CD4-positive, alpha-beta T cell (primary cell): ENCODE measurements around the gene DHRS4L2. TPM values are rescaled to one million over a fixed set of nuclear protein-coding genes. Genes with fewer than 3 reads are reported as not detected.
A peak's percentile ranks its signal among the peaks of the same experiment; 100 is the strongest.
"Not testable (repeated sequence)": the region's sequence is repeated elsewhere in the genome, so short reads cannot be mapped to it uniquely, and the experiment has no call there.

Source experiments
- ATAC-seq: fragments of 200-7000 bp; cut with Tn5 transposase; one replicate; pipeline ENCODE4 v1.10.0; 2022; ENCODE audit warnings: mild to moderate bottlenecking; ENCODE audit not compliant: poor library complexity
- CTCF ChIA-PET: fragments of 350-600 bp; sonication (Branson Sonifier 250); formaldehyde crosslinking; loops from one replicate; lab custom pipeline; 2021; ENCODE audit warnings: antibody characterized with exemption, inconsistent platforms; lab: Charles Lee
- POLR2A ChIA-PET: fragments of 350-600 bp; sonication (Branson Sonifier 250); formaldehyde crosslinking; loops from one replicate; lab custom pipeline; 2021; ENCODE audit warnings: antibody characterized with exemption, inconsistent platforms; lab: Charles Lee
- DNase-seq, 14 experiments: peaks; one replicate each; pipeline ENCODE4 v3.0.0-alpha.2; 2013 to 2020; ENCODE audit warnings: mixed read lengths in 2 of 14
- H3K27ac ChIP-seq, 2 donors: one replicate each; pipeline versions ENCODE4 v1.5.1 to v1.7.0; 2013; ENCODE audit warnings: low read length in 2 of 2, low read depth in 1 of 2, mild to moderate bottlenecking in 1 of 2
- H3K27me3 ChIP-seq, 2 experiments: 1 replicate in 1 of 2; 2 replicates in 1 of 2; pipeline versions ENCODE4 v1.6.1 to v1.7.0; 2013; ENCODE audit warnings: low read length in 2 of 2, control low read depth in 1 of 2, mild to moderate bottlenecking in 1 of 2, moderate library complexity in 1 of 2; ENCODE audit not compliant: insufficient read depth in 2 of 2, control insufficient read depth in 1 of 2
- H3K36me3 ChIP-seq: one replicate; pipeline ENCODE4 v1.6.1; 2013; ENCODE audit warnings: low read length, control low read depth; ENCODE audit not compliant: insufficient read depth
- H3K4me1 ChIP-seq: one replicate; pipeline ENCODE4 v1.6.1; 2013; ENCODE audit warnings: low read length, control low read depth; ENCODE audit not compliant: insufficient read depth
- H3K4me3 ChIP-seq: one replicate; pipeline ENCODE4 v1.5.1; 2013; ENCODE audit warnings: mild to moderate bottlenecking, low read length, moderate library complexity
- H3K9me3 ChIP-seq, 2 experiments: 1 replicate in 1 of 2; 2 replicates in 1 of 2; pipeline versions ENCODE4 v1.6.1 to v1.7.0; 2013; ENCODE audit warnings: low read length in 2 of 2, mild to moderate bottlenecking in 2 of 2, control low read depth in 1 of 2, moderate library complexity in 1 of 2; ENCODE audit not compliant: control insufficient read depth in 1 of 2, insufficient read depth in 1 of 2
- H3K27ac Mint-ChIP-seq: one replicate; pipeline ENCODE4 v1.8.0; 2020; ENCODE audit warnings: mixed read lengths
- H3K27me3 Mint-ChIP-seq: one replicate; pipeline ENCODE4 v1.8.0; 2021; ENCODE audit warnings: mixed read lengths
- H3K36me3 Mint-ChIP-seq: one replicate; pipeline ENCODE4 v1.8.0; 2021; ENCODE audit warnings: low read depth, mixed read lengths
- H3K4me1 Mint-ChIP-seq: one replicate; pipeline ENCODE4 v1.8.0; 2021; ENCODE audit warnings: low read depth, mixed read lengths
- H3K4me3 Mint-ChIP-seq: one replicate; pipeline ENCODE4 v1.8.0; 2020; ENCODE audit warnings: mild to moderate bottlenecking, mixed read lengths
- H3K9me3 Mint-ChIP-seq: one replicate; pipeline ENCODE4 v1.8.0; 2020; ENCODE audit warnings: mixed read lengths
- CTCF ChIP-seq: fragments of 200-600 bp; IDR thresholded peaks from one replicate; pipeline ENCODE4 v1.8.0; 2022; ENCODE audit warnings: antibody characterized with exemption, mild to moderate bottlenecking
- intact Hi-C, 2 experiments: fragments of 100-400 bp; cut with DNase I in 1 of 2; cut with micrococcal nuclease in 1 of 2; formaldehyde crosslinking; loops; one replicate each; pipeline versions ENCODE4 v1.15.1 to v1.9.0; 2023 to 2025; cut with DNase I, micrococcal nuclease
- total RNA-seq, 174 experiments: library from RNA in 2 of 174; stranded (reverse) in 2 of 174; gene quantifications; one replicate each; pipeline ENCODE4 v1.2.3 and lab custom pipeline; 2021 to 2026

DHRS4L2 gene
- total RNA-seq, 2 experiments from 2014 or later: 8.3 to 8.7 TPM

GRCh38 chr14:23977208-23977607, 11.5 kb upstream of the DHRS4L2 start:
- H3K27ac Mint-ChIP-seq, CTCF ChIA-PET, H3K4me3 Mint-ChIP-seq, H3K9me3 Mint-ChIP-seq, H3K4me3 ChIP-seq, POLR2A ChIA-PET, H3K27me3 Mint-ChIP-seq, H3K4me1 ChIP-seq, H3K36me3 Mint-ChIP-seq, H3K36me3 ChIP-seq, H3K27ac ChIP-seq, H3K27me3 ChIP-seq, H3K4me1 Mint-ChIP-seq, H3K9me3 ChIP-seq: not testable (repeated sequence)
- ATAC-seq (peak; percentile 86), DNase-seq (peak in 1 of 14 experiments; percentile 20)
- intact Hi-C loops: loop anchor here (10.0 kb wide), 2 partner anchors 118 to 318 kb away; partner anchors contain the start of genes DHRS1 (in 1 of the 2), NOP9 (in 1 of the 2) and PCK2 (in 1 of the 2)

- H3K9me3 Mint-ChIP-seq, H3K9me3 ChIP-seq, DNase-seq, H3K4me3 ChIP-seq, H3K36me3 ChIP-seq, H3K4me1 ChIP-seq, H3K4me3 Mint-ChIP-seq, H3K27me3 ChIP-seq, H3K4me1 Mint-ChIP-seq, H3K27ac ChIP-seq, H3K27me3 Mint-ChIP-seq, intact Hi-C loops, POLR2A ChIA-PET, CTCF ChIA-PET, ATAC-seq, H3K27ac Mint-ChIP-seq: not testable (repeated sequence)
- peaks cover 21% of the 10 kb centered on the region for H3K36me3 Mint-ChIP-seq
Observed at GRCh38 chr14:23981951-23982813, 6.5 kb upstream of the DHRS4L2 start.

- Histone ChIP-seq H3K9me3 (no peaks in the 10 kb centered on the region), H3K27ac (no peak overlapping the region), H3K4me3 (no peak overlapping the region), H3K36me3 (peaks cover 2% of the 10 kb centered on the region), H3K4me1 (peaks cover 15% of the 10 kb centered on the region), H3K27me3 (no peaks in the 10 kb centered on the region)
- no peak for DNase-seq
- Mint-ChIP-seq H3K4me3 (no peak overlapping the region), H3K4me1 (peaks cover 18% of the 10 kb centered on the region), H3K27me3 (no peaks in the 10 kb centered on the region), H3K9me3 (no peaks in the 10 kb centered on the region), H3K27ac (no peak overlapping the region), H3K36me3 (peaks cover 21% of the 10 kb centered on the region)
- POLR2A ChIA-PET: no interaction called here
- TF ChIP-seq CTCF: no peak
- intact Hi-C loops: loop anchor here (5.0 kb wide), 2 partner anchors 52 to 122 kb away; no protein-coding TSS in a partner anchor
- no peak for ATAC-seq
- CTCF ChIA-PET: interaction anchor here (0.7 kb wide), 1 partner anchor 166 kb away, joined by 3 read pairs; no protein-coding TSS in a partner anchor
Observed at GRCh38 chr14:23984891-23985602, 3.7 kb upstream of the DHRS4L2 start.

- ATAC-seq: peak; percentile 22
- H3K27ac ChIP-seq, H3K9me3 ChIP-seq, H3K27ac Mint-ChIP-seq, DNase-seq, H3K36me3 ChIP-seq, H3K27me3 ChIP-seq, H3K9me3 Mint-ChIP-seq, H3K36me3 Mint-ChIP-seq, H3K27me3 Mint-ChIP-seq: not testable (repeated sequence)
- H3K4me3 Mint-ChIP-seq: peak overlapping the region; percentile 62
- intact Hi-C loops: loop anchor here (5.0 kb wide), 2 partner anchors 49 to 119 kb away; no protein-coding TSS in a partner anchor
- Histone ChIP-seq H3K4me3 (peak overlapping the region; percentile 54), H3K4me1 (peaks cover 15% of the 10 kb centered on the region)
- ChIA-PET CTCF (interaction anchor here (0.5 to 1.8 kb wide), 3 partner anchors 16 to 121 kb away, joined by 4 to 7 read pairs (median 4); no protein-coding TSS in a partner anchor), POLR2A (interaction anchor here (0.6 to 1.2 kb wide), 3 partner anchors 64 to 173 kb away, joined by 3 read pairs; partner anchors contain the start of genes CARMIL3 and IRF9)
- peaks cover 18% of the 10 kb centered on the region for H3K4me1 Mint-ChIP-seq
Observed at GRCh38 chr14:23988223-23988606, 514 bp upstream of the DHRS4L2 start.

- ATAC-seq, H3K27ac ChIP-seq, H3K36me3 Mint-ChIP-seq, H3K27me3 ChIP-seq, H3K27me3 Mint-ChIP-seq, H3K9me3 Mint-ChIP-seq, H3K9me3 ChIP-seq, H3K36me3 ChIP-seq: not testable (repeated sequence)
- CTCF ChIA-PET: interaction anchor here (1.8 kb wide), 1 partner anchor 101 kb away, joined by 7 read pairs; no protein-coding TSS in a partner anchor
- POLR2A ChIA-PET: interaction anchor here (1.1 kb wide), 1 partner anchor 124 kb away, joined by 4 read pairs; the partner anchor contains the start of genes DCAF11 and NRL
- Histone ChIP-seq H3K4me1 (peaks cover 15% of the 10 kb centered on the region), H3K4me3 (peak overlapping the region; percentile 54)
- peak in 1 of 14 experiments; percentile 38 for DNase-seq
- peak overlapping the region; percentile 55 for H3K27ac Mint-ChIP-seq
- H3K4me1 Mint-ChIP-seq: peaks cover 18% of the 10 kb centered on the region
- intact Hi-C loops: loop anchor here (5.0 kb wide), 2 partner anchors 47 to 117 kb away; no protein-coding TSS in a partner anchor
- peak overlapping the region; percentile 62 for H3K4me3 Mint-ChIP-seq
Observed at GRCh38 chr14:23989734-23990445, 1.2 kb downstream of the DHRS4L2 start.
